Endothelial cell of umbilical vein (primary cell): Measurements from ENCODE around the gene SNTA1.

ENCODE experiments used
- EZH2 ChIP-seq: IDR thresholded peaks from 2 replicates; pipeline ENCODE4 v1.6.1; 2012; ENCODE audit warnings: borderline replicate concordance, low read depth, mild to moderate bottlenecking, moderate library complexity, low read length, inconsistent platforms; ENCODE audit not compliant: severe bottlenecking
- FOS ChIP-seq: IDR thresholded peaks from 2 replicates; pipeline ENCODE4 v1.6.1; 2011; ENCODE audit warnings: mild to moderate bottlenecking, low read length, moderate library complexity, borderline replicate concordance; ENCODE audit not compliant: insufficient read depth
- MAX ChIP-seq: IDR thresholded peaks from 2 replicates; pipeline ENCODE4 v1.6.1; 2011; ENCODE audit not compliant: insufficient read depth, insufficient read length
- MYC ChIP-seq: IDR thresholded peaks from one replicate; pipeline ENCODE4 v1.6.1; 2011; ENCODE audit warnings: mild to moderate bottlenecking, low read depth, low read length
- POLR2A ChIP-seq: IDR thresholded peaks from 2 replicates; pipeline ENCODE4 v1.6.1; 2012; ENCODE audit warnings: low read depth, mild to moderate bottlenecking, control low read depth, low read length
- POLR2AphosphoS5 ChIP-seq: IDR thresholded peaks from 2 replicates; pipeline ENCODE4 v1.6.1; 2012; ENCODE audit warnings: low read depth, mild to moderate bottlenecking, control low read depth, low read length, moderate library complexity; ENCODE audit not compliant: insufficient read depth
- TF ChIP-seq, protein P1 (sequence below), 2 donors: IDR thresholded peaks; 1 replicate in 1 of 2; 2 replicates in 1 of 2; pipeline ENCODE4 v1.5.1; 2011; ENCODE audit warnings: low read length in 2 of 2, mild to moderate bottlenecking in 2 of 2, moderate library complexity in 2 of 2, control low read depth in 1 of 2, inconsistent platforms in 1 of 2, low read depth in 1 of 2; ENCODE audit not compliant: insufficient read depth in 1 of 2; ENCODE audit errors: extremely low read depth in 1 of 2

DNA sequence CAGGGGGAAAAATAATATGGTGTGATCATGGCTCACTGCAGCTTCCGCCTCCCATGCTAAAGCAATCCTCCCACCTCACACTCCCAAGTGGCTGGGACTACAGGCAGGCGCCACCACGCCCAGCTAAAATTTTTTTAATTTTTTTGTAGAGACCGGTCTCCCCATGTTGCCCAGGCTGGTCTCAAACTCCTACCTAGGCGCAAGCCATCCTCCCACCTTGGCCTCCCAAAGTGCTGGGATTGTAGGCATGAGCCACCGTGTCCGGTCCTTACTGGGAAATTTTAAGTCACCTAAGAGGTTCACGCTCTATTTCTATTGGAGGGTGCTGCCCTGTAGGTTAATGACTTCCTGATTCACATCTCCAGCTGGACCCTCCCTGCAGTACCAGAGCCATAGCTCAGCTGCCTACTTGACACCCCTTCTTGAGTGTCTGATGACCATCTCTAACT lies 41.6 kb downstream of the SNTA1 start:
- TF ChIP-seq, protein P1, sequence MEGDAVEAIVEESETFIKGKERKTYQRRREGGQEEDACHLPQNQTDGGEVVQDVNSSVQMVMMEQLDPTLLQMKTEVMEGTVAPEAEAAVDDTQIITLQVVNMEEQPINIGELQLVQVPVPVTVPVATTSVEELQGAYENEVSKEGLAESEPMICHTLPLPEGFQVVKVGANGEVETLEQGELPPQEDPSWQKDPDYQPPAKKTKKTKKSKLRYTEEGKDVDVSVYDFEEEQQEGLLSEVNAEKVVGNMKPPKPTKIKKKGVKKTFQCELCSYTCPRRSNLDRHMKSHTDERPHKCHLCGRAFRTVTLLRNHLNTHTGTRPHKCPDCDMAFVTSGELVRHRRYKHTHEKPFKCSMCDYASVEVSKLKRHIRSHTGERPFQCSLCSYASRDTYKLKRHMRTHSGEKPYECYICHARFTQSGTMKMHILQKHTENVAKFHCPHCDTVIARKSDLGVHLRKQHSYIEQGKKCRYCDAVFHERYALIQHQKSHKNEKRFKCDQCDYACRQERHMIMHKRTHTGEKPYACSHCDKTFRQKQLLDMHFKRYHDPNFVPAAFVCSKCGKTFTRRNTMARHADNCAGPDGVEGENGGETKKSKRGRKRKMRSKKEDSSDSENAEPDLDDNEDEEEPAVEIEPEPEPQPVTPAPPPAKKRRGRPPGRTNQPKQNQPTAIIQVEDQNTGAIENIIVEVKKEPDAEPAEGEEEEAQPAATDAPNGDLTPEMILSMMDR (IDR thresholded peaks at IDR 0.05; ENCODE audit: extremely low read depth in 1 of 2, insufficient read depth in 1 of 2, low read depth in 1 of 2, low read length in 2 of 2), result no peak
- TF ChIP-seq POLR2AphosphoS5 (no peak), MAX (no peak), EZH2 (no peak), POLR2A (no peak), MYC (no peak), FOS (no peak)
